ENCODE measurements around the gene EML6.

DNA sequence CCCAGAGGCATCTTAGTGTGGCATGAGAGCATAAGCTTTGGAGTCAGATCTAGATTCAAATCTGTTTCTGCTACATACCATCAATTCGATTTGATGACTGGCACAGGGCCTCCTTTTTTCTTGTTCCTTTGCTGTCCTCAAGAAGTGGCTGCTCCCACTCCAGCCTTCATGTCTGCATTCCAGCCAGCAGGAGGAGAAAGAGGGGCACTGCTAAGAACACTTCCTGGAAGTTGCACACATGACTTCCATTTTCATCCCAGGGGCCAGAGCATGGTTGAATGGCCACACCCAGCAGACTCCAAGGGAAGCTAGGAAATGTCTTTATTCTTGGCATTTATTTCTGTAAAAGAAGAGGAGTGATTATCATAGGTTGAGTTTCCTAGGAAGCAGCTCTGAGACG lies 50.4 kb downstream of the EML6 start:
- TF ChIP-seq, protein P1, sequence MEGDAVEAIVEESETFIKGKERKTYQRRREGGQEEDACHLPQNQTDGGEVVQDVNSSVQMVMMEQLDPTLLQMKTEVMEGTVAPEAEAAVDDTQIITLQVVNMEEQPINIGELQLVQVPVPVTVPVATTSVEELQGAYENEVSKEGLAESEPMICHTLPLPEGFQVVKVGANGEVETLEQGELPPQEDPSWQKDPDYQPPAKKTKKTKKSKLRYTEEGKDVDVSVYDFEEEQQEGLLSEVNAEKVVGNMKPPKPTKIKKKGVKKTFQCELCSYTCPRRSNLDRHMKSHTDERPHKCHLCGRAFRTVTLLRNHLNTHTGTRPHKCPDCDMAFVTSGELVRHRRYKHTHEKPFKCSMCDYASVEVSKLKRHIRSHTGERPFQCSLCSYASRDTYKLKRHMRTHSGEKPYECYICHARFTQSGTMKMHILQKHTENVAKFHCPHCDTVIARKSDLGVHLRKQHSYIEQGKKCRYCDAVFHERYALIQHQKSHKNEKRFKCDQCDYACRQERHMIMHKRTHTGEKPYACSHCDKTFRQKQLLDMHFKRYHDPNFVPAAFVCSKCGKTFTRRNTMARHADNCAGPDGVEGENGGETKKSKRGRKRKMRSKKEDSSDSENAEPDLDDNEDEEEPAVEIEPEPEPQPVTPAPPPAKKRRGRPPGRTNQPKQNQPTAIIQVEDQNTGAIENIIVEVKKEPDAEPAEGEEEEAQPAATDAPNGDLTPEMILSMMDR (optimal IDR thresholded peaks at IDR 0.05 in 1 of 3, IDR thresholded peaks at IDR 0.05 in 1 of 3, conservative IDR thresholded peaks at IDR 0.05 in 1 of 3; ENCODE audit: extremely low read depth in 1 of 3, insufficient read depth in 2 of 3, low read length in 3 of 3) = peak in 2 of 3 experiments; percentile 32
- TF ChIP-seq EZH2 (IDR thresholded peaks at IDR 0.05; ENCODE audit: low read length) = no peak

Measured in keratinocyte (primary cell).